Adrenal gland (tissue), 12 donors: Measurements from ENCODE around the gene SBK3. TPM values are rescaled to one million over a fixed set of nuclear protein-coding genes. Genes with fewer than 3 reads are reported as not detected.
"Not testable (repeated sequence)": the region's sequence is repeated elsewhere in the genome, so short reads cannot be mapped to it uniquely, and the experiment has no call there.

Experiments used
- DNase-seq, 7 donors: peaks; one replicate each; pipeline ENCODE4 v3.0.0-alpha.2; 2019 to 2020
- H3K27ac ChIP-seq, 5 donors: fragments of 200-600 bp; sonication (generic) in 4 of 5; 1 replicate in 3 of 5; 2 replicates in 2 of 5; pipeline versions ENCODE4 v1.5.1 to v1.8.0; 2016 to 2020; ENCODE audit warnings: mild to moderate bottlenecking in 1 of 5
- H3K27me3 ChIP-seq: fragments of 200-600 bp; 2 replicates; pipeline ENCODE4 v1.8.0; 2021
- H3K36me3 ChIP-seq, 2 donors: fragments of 200-600 bp; replicated peaks in 1 of 2; 1 replicate in 1 of 2; 2 replicates in 1 of 2; pipeline versions ENCODE4 v1.5.1 to v1.8.0; 2018 to 2022
- H3K4me1 ChIP-seq, 2 donors: fragments of 200-600 bp; replicated peaks in 1 of 2; 1 replicate in 1 of 2; 2 replicates in 1 of 2; pipeline versions ENCODE4 v1.5.1 to v1.8.0; 2018 to 2021
- H3K4me3 ChIP-seq, 4 donors: fragments of 200-600 bp; sonication (generic) in 3 of 4; one replicate each; pipeline ENCODE4 v1.5.1; 2016 to 2018
- H3K9me3 ChIP-seq, 3 donors: fragments of 200-600 bp; sonication (generic) in 1 of 3; replicated peaks in 1 of 3; 1 replicate in 2 of 3; 2 replicates in 1 of 3; pipeline versions ENCODE4 v1.5.1 to v1.8.0; 2016 to 2021
- CTCF ChIP-seq, 6 experiments: fragments of 450-650 bp in 4 of 6; fragments of 200-600 bp in 2 of 6; sonication (generic) in 1 of 6; IDR thresholded peaks; 1 replicate in 5 of 6; 2 replicates in 1 of 6; pipeline versions ENCODE4 v1.5.1 to v1.8.0; 2016 to 2021; ENCODE audit warnings: antibody characterized with exemption in 6 of 6, mild to moderate bottlenecking in 2 of 6, moderate library complexity in 1 of 6
- POLR2A ChIP-seq, 2 donors: fragments of 450-650 bp; IDR thresholded peaks; one replicate each; pipeline ENCODE4 v1.6.1; 2017; ENCODE audit warnings: antibody characterized with exemption in 2 of 2, mild to moderate bottlenecking in 2 of 2, moderate library complexity in 1 of 2
- WGBS, 4 donors: extraction: QIAGEN DNeasy Blood & Tissue Kit in 2 of 4; methylation state at CpG; one replicate each; pipeline versions ENCODE4 v1.1.5 to v1.1.7; 2013 to 2017; 5-methylcytosine and 5-hydroxymethylcytosine counted together
- intact Hi-C, 2 donors: fragments of 100-400 bp; cut with DNase I; formaldehyde crosslinking; loops; one replicate each; pipeline versions ENCODE4 v1.14.1 to v1.15.0; 2022 to 2023
- polyA plus RNA-seq, 3 donors: library from polyadenylated mRNA; stranded (reverse); fragments of 200-250 nt in 2 of 3; fragments of 350-450 nt in 1 of 3; fragmentation: Illumina TruSeq in 1 of 3; extraction: RNeasy Lipid Tissue Mini Kit (QIAGEN cat#74804) in 1 of 3; gene quantifications; one replicate each; pipeline ENCODE4 v1.2.3, GENCODE V29; 2013 to 2014
- total RNA-seq, 9 donors: library from RNA; depleted of rRNA in 4 of 9; stranded (reverse); fragments of >200 nt in 4 of 9; fragments of 120-200 nt in 1 of 9; fragmentation: NEBNext Ultra II Directional in 1 of 9; extraction: Animal tissue kit (Norgen Biotek cat#: 25700) in 1 of 9; gene quantifications; one replicate each; pipeline versions ENCODE4 v1.1.0 to v1.2.4, GENCODE V29; 2013 to 2023
- donor health status: healthy with polysubstance abuse.
- donor health status: Bipolar disorder and iron deficiency.
- donor health status: DM: yes; HTN: yes; CAD: no.
- donor health status: DM: no; HTN: no; CAD: no.
- donor health status: DM: no; HTN: no; CAD: no.
- donor health status: DM: yes; HTN: yes; CAD: no.

Gene SBK3
- total and polyA plus RNA-seq, 12 donors, result 0.10 to 0.68 (median 0.18) TPM; not detected in 9

DNA sequence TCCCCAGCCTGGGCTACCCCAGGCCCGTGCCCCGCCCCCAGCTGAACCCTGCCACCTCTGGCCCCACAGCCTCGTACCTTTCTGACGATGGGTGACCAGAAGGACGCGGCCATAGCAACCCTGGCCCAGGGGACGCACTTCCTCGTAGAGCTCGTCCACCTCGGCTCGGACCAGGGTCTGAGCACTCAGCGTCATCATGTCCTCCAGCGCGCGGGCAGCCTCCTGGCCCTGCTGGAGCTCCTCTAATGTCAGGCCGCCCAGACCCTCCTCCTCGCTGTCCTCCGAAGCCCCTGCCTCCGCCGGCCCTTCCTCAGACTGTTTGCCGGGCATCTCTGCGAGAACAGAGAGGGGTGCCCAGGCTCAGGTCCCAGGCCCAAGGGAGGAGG is 9.4 kb downstream of the SBK3 start:
- Histone ChIP-seq H3K36me3 (no peaks in the 10 kb centered on the region), H3K4me3 (no peak overlapping the region), H3K9me3 (no peaks in the 10 kb centered on the region), H3K4me1 (no peaks in the 10 kb centered on the region), H3K27me3 (peaks cover 7% of the 10 kb centered on the region), H3K27ac (no peak overlapping the region)
- DNase-seq, result no peak
- TF ChIP-seq POLR2A (IDR thresholded peaks at IDR 0.05) (no peak), CTCF (IDR thresholded peaks at IDR 0.05) (no peak)
- intact Hi-C loops, result loop anchor here in 1 of 2 donors (5.0 kb wide), 1 partner anchor 36 kb away; no protein-coding TSS in a partner anchor
- WGBS, 4 donors, result 87 to 94% (median 90%) methylated on average over 3 to 22 of the region's 22 CpGs

GRCh38 chr19:55535173-55535964 is 10.0 kb downstream of the SBK3 start:
- TF ChIP-seq CTCF (IDR thresholded peaks at IDR 0.05), result no peak
- no peak for DNase-seq
- intact Hi-C loops, result loop anchor here in 1 of 2 donors (5.0 kb wide), 1 partner anchor 37 kb away; no protein-coding TSS in a partner anchor
- no peak overlapping the region for H3K4me3 ChIP-seq
- H3K36me3 ChIP-seq, result no peaks in the 10 kb centered on the region
- H3K27ac ChIP-seq, result no peak overlapping the region
- H3K27me3 ChIP-seq, result peaks cover 7% of the 10 kb centered on the region
- H3K9me3 ChIP-seq, result no peaks in the 10 kb centered on the region
- H3K4me1 ChIP-seq, result no peaks in the 10 kb centered on the region
- 75 to 81% (median 78%) methylated on average over 8 to 12 of the region's 12 CpGs for WGBS, 4 donors

DNA sequence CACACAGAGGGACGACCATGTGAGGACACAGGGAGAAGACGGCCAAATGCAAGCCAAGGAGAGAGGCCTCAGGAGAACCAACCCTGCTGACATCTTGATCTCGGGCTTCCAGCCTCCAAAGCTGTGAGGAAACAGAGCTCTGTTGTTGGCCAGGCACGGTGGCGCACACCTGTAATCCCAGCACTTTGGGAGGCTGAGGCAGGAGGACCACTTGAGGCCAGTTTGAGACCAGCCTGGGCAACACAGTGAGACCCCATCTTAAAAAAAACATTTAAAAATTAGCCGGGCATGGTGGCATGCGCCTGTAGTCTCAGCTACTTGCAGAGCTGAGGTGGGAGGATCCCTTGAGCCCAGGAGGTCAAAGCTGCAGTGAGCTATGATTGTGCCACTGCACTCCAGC is 11.1 kb downstream of the SBK3 start:
- H3K4me3 ChIP-seq, H3K27ac ChIP-seq, H3K4me1 ChIP-seq, intact Hi-C loops, H3K36me3 ChIP-seq, H3K9me3 ChIP-seq, DNase-seq: not testable (repeated sequence)
- 83 to 92% (median 86%) methylated on average over 7 of the region's 7 CpGs for WGBS, 4 donors
- H3K27me3 ChIP-seq, result peaks cover 11% of the 10 kb centered on the region

DNA sequence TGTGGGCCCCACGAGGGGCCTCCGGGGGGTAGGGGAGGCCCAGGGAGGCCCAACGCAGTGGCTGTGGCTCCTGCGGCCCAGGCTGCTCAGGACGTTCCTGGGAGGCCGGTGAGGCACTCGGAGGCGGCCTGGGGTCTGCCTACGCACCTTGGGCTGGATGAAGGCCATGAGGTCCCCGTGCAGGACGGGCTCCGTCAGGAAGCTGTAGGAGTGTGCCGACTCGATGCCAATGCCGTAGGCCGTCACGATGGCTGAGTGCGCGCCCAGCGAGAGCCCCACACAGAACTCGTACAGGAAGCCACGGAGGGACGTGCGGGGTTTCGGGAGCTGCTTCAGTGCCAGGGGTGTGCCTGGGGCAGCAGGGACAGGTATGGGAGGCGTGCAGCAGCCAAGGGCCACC is 14.3 kb downstream of the SBK3 start:
- peaks cover 6% of the 10 kb centered on the region for H3K27me3 ChIP-seq
- H3K4me1 ChIP-seq, result no peaks in the 10 kb centered on the region
- H3K27ac ChIP-seq, result no peak overlapping the region
- TF ChIP-seq CTCF (IDR thresholded peaks at IDR 0.05) (no peak), POLR2A (IDR thresholded peaks at IDR 0.05) (no peak)
- no peak overlapping the region for H3K4me3 ChIP-seq
- H3K9me3 ChIP-seq, result no peaks in the 10 kb centered on the region
- WGBS, 4 donors, result 80 to 90% (median 89%) methylated on average over 15 to 26 of the region's 26 CpGs
- DNase-seq, result no peak
- intact Hi-C loops, result no loop called here
- no peaks in the 10 kb centered on the region for H3K36me3 ChIP-seq
